GM18502 (cell line): ENCODE measurements around the gene HSPA12A.
A peak's percentile ranks its signal among the peaks of the same experiment; 100 is the strongest.

Experiments used
- ATAC-seq: cut with Tn5 transposase; IDR thresholded peaks from one replicate; pipeline ENCODE4 v1.9.1; 2021; ENCODE audit warnings: mild to moderate bottlenecking; ENCODE audit not compliant: unreplicated experiment, poor library complexity

HSPA12A gene

DNA sequence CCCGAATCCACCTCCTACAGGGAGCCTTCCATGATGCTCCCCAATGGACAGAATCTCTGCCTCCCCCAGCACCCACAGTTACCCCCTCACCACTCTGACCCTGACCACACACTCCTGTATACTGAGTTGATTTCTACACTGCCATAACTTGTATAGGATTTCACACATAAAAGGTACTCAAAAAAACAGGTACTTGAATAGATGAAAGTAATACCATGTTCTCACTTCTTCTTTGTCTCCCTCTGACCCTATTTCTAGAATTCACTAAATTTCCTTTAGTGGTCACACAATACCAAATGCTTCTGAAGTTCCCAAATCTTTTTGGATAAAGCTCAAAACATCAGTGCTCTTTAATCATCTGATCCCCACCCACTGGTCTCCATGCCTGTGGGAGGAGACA lies 45.4 kb downstream of the HSPA12A start:
- ATAC-seq: peak; percentile 92

DNA sequence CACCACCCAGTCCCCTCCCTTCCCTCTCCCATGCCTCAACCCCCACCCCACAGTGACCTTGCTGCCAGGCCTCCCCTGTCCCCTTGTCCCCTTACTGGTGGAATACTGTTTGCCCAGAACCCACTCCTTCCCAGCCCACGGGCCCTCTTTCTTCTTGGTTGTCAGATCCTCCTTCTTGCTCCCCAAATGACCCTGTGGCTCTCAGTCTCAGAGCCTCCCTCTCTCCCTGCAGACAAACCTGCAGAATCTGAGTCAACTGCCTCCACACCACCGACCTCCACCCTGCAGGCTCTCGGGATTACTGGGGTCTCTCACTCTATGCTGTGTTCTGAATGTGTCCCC lies 47.5 kb downstream of the HSPA12A start:
- no peak for ATAC-seq

DNA sequence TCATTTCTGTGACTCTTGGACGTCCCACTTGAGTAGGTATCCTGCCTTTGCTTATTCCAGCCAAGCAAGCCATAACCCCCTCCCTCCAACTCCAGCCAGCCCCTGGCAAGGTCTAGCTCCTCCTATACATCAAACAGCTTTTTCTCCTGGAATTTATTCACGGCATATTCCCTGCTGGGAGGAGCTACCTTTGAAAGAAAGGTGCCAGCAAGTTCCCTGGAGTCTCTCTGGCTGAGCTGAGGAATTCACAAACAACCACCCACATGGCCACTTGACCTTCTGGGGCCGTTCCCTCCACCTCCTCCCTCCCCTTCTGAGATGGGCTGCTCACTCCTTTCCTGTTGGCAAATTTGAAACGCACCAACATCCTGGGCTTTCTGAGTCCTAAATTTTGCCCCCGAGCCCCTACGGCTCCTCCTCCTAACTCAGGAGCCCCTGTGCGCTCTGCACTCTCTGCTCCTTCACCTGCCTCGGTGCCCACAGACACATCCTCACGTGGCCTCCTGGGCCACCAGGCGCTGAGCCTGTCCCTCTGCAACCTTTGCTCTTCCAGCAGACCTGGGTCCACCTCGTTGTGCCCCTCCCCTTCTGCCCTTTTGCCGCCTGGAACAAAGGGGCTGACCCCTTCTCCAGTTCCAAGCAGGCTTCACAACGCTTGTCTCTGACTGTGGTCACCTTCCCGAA lies 48.0 kb downstream of the HSPA12A start:
- ATAC-seq: no peak

DNA sequence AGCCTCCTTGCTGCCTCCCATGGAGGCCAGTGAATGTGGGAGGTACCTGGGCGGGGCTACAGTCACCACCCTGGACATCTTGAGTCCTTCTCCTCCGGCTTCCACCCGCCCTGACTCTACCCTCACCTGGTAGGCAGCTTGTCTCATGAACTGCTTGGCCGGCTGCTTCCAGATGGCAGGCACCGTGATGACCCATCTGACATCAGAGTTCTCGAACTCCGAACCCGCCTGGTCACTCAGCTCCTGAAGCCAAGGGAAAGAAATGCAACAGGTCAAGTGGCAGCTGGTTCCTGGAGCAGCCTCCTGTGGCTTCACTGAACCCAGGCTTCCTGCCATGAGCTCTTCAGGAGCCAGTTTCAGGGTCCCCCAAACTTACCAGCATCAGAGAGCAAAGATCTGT lies 50.1 kb downstream of the HSPA12A start:
- no peak for ATAC-seq

DNA sequence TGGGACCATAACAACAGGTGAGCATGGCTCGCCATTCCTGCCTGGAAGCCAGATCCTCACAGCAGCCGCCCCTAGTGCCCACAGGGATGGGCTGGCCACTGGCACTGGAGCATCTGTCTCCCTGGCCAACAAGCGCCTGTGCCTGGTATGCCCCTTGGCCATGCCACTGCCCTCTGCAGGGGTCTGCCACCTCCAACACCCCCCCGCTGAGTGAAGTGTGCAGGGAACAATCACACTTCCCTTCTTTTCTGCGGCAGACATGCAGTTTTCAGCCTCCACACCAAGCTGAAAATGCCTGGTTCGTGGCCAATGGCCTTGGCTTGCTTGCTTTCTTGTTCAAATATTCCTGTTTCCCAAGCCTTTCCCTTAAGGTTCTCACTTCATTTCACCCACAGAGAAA lies 50.7 kb downstream of the HSPA12A start:
- ATAC-seq: no peak

DNA sequence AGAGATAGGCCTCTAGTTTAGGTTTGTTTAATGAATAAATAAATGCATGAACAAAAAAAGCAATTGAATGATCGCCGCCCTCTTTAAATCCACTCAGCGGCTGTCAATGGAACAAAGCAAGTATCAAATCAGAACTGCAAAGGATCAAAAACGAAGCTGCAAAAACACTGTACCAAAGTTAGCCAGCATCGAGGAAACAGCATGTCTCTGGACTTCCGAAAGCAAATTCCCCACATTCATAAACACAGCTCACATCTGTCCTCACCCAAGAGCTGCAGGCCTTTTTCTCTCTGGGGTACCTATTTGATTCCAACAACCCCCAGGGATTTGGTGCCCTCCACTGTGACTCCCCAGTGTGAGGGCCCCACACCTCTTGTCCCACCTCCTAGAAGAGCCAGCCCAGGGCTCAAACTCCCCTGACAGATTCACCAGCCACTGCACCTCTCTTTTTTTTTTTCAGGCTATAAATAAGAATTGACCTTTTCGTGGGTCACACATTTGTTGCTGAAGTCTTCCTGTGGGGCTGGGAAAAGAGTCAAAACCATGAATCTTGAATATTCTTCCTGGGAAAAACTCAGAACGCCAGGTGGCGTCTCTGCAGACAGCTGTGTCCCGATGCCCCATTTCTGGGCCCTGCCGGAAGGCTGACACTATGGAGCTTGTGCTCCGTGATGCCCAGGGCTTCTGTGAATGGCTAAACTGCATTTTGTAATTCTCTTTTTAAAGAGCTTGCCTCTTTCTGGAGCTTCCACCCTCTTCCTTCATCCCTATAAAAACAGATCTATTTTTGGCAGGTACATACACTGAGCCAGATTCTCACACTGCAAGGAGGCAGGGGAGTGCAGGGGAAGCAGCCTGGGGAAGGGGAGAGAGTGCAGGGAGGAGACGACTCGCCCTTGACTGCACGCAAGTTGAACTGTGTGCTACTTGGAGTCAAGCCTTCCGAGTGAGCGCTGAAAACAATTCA lies 51.7 kb downstream of the HSPA12A start:
- no peak for ATAC-seq

DNA sequence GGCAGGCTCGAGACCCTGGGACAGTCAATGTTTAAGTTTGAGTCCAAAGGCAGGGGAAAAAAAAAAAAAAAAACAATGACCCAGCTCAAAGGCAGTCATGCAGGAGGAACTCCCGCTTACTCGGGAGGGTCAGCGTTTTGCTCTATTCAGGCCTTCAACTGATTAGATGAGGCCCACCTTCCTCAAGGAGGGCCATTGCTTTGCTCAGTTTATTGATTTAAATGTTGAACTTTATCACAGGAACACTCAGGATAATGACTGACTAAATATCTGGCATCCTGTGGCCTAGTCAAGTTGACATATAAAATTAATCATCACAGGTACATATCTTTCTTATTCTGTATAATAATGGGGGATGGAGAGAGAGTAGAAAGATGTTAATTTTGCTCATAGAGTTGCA lies 52.6 kb downstream of the HSPA12A start:
- no peak for ATAC-seq

DNA sequence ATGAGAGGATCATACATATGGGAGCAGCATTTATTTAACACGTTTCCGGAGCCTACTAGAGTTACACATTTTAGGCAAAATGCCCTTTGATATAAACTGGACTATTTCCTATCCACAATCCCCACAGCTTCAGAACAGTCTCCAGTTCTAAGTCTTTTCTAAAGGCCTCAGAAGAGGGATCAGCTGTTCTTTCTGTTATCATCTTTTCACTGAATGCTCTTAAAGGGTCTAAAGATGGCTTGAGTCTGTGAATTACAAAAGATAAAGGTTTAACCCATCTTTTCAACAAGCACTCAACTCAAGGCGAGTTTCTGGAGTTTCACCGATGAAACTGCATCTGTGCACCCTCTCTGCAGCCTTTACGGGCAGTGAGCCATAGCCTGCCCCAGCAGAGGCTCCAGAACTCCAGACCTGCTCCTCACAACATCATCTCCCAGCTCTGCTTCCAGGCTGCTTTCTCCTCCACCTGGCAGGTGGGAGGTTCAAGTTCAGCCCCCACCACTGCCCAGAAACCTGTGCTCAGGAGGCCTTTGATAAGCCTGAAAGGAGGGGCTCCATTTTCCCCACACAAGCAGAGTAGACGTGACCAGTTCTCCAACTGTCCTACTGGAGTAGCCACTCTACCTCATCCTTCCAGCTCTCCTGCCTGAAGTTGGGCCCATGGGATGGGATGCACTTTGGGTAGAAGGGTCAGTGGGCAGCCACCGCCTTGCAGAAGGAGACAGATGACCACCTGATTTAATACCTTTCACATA lies 53.4 kb downstream of the HSPA12A start:
- ATAC-seq: no peak

DNA sequence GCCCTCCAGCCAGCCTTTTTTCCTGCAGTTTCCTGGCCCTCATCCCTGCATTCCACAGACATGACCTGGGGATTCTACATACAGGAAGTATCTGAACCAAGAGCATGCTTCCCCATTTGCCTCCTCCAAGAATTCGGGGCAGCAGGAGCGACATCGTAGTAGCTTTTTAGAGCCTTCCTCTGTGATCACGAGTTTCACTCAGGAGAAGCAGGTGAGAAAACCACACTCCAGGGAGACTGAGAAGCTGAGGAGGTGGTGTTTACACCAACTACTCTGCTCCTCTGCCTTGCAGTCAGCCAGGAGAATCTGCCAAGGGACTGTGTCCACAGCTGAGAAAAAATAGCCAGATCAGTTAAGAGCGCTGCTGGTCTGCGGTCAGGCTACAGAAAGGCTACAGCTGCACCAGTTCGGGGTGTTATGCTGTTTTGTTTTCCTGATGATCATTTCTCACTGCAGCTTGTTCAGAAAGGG lies 54.1 kb downstream of the HSPA12A start:
- no peak for ATAC-seq

DNA sequence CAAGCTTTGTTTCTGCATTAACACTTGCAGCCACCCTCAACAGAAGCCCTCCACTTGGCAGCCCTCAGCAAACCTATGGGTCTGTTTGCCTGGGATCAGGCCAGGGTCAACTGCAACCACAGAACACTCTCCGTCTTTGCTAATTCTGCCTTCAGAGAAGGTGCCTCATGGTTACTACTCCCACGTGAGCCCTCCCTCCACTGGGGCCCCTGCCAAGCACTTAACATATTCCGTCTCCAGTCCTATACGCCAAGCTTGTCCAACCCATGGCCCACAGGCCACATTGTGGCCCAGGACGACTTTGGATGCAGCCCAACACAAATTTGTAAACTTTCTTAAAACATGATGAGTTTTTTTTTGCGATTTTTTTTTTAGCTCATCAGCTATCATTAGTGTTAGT lies 54.7 kb downstream of the HSPA12A start:
- ATAC-seq: no peak

DNA sequence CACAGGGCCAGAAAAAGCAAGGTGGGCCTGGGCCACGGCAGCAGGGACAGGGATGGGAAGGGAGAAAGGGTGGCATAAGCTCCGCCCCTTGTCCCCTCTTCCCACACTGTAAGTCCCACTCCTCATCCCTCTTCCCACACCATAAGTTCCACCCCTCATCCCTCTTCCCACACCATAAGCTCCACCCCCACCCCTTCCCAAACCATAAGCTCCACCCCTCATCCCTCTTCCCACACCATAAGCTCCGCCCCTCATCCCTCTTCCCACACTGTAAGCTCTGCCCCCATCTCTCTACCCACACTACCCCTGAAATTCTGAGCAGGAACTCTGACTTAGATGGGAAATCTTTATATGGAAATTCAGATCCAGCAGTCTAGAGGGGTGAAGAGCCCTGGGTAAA lies 55.7 kb downstream of the HSPA12A start:
- ATAC-seq: no peak

DNA sequence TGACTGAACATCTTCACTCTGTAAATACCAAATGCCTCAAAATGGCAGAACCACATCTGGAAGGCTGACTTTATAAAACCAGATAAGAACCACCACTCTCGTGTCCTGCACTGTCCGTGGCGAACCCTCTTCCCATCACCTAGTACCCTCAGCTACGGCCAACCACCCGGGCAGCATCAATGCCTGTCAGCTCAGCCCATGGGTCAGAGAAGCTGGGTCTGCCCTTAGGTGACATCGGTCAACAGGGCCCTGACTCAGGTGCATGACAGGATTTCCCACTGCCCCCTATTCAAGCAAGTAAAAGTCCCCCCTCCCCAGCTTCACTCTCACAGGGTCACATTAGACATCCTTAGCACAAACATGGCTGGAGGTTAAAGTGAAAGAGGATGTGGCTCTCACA lies 56.6 kb downstream of the HSPA12A start:
- ATAC-seq: no peak

DNA sequence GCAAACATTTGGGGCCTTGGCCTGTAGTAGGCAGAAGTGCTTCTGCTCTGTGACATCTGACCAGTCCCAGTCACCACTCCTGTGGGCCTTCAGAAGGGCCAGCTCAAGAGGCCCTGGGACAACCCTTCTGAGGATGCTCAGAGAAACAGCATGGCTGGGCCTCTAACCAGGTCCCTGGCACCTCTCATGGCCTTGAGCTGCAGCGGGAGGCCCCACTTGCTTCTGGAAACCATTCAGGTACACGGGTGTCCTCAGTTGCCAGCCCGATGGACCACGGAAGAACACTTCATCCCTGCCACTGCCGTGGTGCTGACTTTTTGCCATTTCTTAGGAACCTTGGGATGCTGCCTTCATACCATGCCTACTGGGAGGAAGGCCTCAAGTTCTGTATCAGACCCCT lies 57.6 kb downstream of the HSPA12A start:
- no peak for ATAC-seq

DNA sequence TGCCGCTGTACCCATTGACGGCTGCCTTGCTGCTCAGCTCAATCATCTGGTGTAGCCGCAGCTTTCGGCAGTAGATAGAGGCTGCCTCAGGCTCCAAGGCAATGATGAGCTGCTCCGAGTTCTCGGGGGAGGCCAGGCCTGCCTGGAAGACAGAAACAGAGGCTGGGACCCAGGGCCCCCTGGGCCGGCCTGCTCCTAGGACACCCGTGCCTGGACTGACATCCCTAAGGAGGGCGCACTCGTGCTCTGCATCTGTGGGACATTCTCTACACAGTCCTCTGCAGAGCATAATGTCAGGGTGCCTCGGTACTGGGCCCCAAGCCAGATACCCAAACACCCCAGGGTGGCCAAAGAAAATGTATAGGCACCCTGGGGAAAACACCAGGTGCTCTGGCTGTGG lies 58.5 kb downstream of the HSPA12A start:
- no peak for ATAC-seq

DNA sequence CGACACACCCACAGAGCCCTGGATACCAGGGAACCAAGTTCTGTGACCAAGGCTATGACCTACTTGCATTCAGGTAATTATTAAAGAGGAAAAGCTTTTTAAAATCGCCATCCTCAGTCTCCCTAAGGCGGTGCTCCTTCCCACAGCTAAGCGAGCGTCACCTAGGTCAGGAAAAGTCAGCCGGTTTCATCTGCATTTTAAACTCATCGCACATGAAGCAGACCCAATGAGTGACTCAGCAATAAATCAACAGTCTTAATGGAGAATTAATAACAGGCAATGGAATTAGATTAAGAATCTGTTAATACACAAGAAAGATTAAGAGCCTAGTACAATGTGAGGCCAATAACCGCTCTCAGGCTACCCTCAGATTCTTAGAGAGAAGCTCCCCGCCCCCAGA lies 59.2 kb downstream of the HSPA12A start:
- no peak for ATAC-seq

DNA sequence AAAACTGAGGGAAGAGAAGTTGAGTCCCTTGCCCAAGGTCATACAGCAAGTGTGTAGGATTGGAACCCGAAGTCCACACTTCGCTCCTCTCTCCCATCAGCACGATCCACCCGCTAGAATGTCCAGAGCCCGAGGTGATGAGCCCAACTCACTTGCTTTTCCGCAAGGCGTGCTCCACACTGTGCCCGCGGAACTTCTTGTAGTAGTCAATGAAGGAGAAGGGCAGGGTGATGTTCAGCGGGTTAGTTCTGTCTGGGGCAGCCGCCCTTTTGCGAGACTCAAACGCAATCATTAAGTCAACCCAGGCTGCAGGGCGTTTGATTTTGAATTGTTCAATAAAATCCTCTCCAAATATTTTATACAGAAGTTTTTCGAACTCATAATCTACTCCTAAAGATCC lies 63.0 kb downstream of the HSPA12A start:
- ATAC-seq: no peak

DNA sequence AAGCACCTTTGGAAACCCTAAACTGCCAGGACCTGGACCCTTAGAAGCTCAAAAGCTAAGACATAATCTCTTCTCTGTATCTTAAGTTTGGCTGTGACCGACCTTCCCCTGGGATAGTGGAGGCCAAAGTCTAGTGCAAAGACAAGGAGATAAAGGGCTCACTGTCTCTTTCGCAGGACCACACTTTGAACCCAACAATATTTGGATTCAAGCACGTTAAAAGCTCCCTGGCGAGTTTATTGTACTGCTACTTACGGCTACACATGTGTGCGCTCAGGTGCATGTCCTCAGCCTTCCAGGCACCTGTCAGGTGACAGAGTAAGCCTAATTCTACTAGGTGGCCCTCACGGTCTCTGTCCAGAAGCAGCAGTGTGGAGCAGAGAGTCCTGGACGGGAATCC lies 65.7 kb downstream of the HSPA12A start:
- ATAC-seq: no peak

DNA sequence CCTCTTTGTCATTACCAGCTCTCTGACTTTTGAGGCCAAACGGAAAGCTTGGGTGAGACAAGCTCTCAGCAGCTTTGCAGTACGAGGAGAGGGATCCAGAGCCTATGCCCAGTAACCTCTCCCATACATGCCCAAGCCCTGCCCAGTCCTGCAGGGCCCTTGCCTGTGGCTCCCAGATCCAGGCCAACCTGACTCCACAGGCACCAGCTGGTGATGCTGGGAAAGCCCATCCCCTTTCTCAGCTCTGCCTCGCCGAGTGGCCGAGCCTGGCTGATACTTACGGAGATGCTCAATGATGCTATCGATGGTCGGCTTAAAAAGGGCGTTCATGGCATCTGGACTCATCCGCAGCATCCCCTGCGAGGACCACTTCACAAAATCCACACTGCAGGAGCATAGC lies 66.2 kb downstream of the HSPA12A start:
- no peak for ATAC-seq

DNA sequence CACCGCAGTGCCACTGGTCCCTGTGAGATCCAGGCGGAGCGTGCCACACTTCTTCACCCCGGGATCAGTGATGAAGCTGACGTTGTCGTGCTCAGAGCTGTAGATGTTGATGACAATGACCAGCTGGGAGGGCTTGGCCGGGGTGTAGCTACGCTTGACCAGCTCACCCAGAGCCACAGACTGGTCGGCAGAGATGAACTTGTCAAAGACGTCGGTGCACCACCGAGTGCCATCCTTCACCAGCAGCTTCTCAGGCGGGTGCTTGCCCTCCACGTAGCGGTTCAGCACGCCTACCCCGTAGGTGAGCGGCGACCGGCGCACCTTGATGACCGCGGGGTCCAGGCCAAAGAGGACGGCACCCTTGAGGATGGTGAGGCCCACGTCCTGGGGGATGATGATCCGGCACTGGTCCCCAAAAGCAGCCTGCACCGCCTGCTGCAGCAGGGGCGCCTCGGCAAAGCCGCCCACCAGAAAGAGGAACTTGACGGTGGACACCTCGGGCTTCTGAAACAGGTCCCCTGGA lies 67.4 kb downstream of the HSPA12A start:
- no peak for ATAC-seq

DNA sequence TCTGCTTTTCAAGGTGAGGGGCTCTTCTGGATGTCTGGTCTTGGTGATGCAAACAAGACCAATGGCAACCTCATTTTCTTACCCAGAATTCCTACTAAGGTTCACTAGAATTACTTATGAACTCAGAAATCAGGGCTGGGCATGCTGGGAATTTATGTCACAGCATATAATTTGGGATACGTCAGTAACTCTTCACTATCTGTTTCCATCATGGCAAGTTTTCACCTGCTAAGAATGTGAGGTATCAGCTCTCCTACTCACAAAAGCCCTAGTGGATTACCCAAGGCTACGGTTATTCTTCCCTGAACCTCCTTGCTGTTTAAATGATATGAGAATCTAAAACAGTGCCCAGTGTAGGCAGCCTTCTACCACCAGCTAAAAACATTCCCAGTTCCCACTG lies 68.5 kb downstream of the HSPA12A start:
- ATAC-seq: no peak

DNA sequence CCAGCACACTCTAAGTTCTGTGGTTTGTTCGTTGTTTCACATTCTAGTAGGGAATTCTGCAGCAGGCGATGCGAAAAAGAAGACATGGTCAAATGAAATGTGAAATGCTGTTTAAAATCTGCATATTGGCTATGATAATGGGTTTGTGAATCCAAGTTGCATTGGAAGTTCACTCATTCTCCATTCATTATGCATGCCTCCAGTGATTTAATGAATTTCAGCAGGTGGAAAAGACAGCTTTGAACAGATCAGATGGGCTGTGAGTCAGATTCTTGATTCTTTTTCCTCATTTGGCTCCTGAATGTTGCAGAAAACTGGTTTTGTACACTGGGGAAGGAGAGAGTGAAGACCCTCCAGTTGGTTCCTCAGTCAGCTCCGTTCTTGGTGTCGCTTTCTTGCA lies 69.5 kb downstream of the HSPA12A start:
- no peak for ATAC-seq
